Activated gamma-delta T cell treated with Interleukin-2 at 50 U/mL for 16 hours (primary cell): ENCODE results near the gene CACNA1C.

Source experiments
- DNase-seq: peaks from one replicate; pipeline ENCODE4 v3.0.0-alpha.2; 2020

Gene CACNA1C

GRCh38 chr12:2639020-2639298 lies 586.2 kb downstream of the CACNA1C start:
- DNase-seq: no peak

- DNase-seq: no peak
These were observed 587.5 kb downstream of the CACNA1C start for GRCh38 chr12:2640281-2640680.

GRCh38 chr12:2640709-2641108 lies 587.9 kb downstream of the CACNA1C start:
- DNase-seq: no peak

- DNase-seq: no peak
These were observed 588.4 kb downstream of the CACNA1C start for GRCh38 chr12:2641207-2641606.

GRCh38 chr12:2641761-2642160 lies 589.0 kb downstream of the CACNA1C start:
- no peak for DNase-seq

GRCh38 chr12:2642176-2642892 lies 589.5 kb downstream of the CACNA1C start:
- peak; percentile 11 for DNase-seq

GRCh38 chr12:2642896-2643425 lies 590.2 kb downstream of the CACNA1C start:
- no peak for DNase-seq

GRCh38 chr12:2643576-2644135 lies 590.9 kb downstream of the CACNA1C start:
- no peak for DNase-seq

GRCh38 chr12:2644683-2645405 lies 592.1 kb downstream of the CACNA1C start:
- DNase-seq: no peak

GRCh38 chr12:2645460-2645859 lies 592.7 kb downstream of the CACNA1C start:
- DNase-seq: no peak

- DNase-seq: no peak
These were observed 593.6 kb downstream of the CACNA1C start for GRCh38 chr12:2646341-2646740.

- no peak for DNase-seq
These were observed 594.4 kb downstream of the CACNA1C start for GRCh38 chr12:2647186-2647585.

GRCh38 chr12:2648406-2648805 lies 595.6 kb downstream of the CACNA1C start:
- no peak for DNase-seq

GRCh38 chr12:2649201-2650030 lies 596.6 kb downstream of the CACNA1C start:
- no peak for DNase-seq

- no peak for DNase-seq
These were observed 597.7 kb downstream of the CACNA1C start for GRCh38 chr12:2650261-2651067.

- no peak for DNase-seq
These were observed 598.5 kb downstream of the CACNA1C start for GRCh38 chr12:2651068-2651965.

GRCh38 chr12:2652011-2652400 lies 599.2 kb downstream of the CACNA1C start:
- DNase-seq: no peak

GRCh38 chr12:2652401-2653081 lies 599.8 kb downstream of the CACNA1C start:
- DNase-seq: no peak

GRCh38 chr12:2653461-2653965 lies 600.7 kb downstream of the CACNA1C start:
- no peak for DNase-seq

GRCh38 chr12:2654311-2654710 lies 601.5 kb downstream of the CACNA1C start:
- DNase-seq: no peak
